ENCODE measurements around the gene UBE2L5. TPM values are rescaled to one million over a fixed set of nuclear protein-coding genes. Genes with fewer than 3 reads are reported as not detected.

UBE2L5 gene
- total and polyA plus RNA-seq, 2 experiments from 2014 or later, result not detected

DNA sequence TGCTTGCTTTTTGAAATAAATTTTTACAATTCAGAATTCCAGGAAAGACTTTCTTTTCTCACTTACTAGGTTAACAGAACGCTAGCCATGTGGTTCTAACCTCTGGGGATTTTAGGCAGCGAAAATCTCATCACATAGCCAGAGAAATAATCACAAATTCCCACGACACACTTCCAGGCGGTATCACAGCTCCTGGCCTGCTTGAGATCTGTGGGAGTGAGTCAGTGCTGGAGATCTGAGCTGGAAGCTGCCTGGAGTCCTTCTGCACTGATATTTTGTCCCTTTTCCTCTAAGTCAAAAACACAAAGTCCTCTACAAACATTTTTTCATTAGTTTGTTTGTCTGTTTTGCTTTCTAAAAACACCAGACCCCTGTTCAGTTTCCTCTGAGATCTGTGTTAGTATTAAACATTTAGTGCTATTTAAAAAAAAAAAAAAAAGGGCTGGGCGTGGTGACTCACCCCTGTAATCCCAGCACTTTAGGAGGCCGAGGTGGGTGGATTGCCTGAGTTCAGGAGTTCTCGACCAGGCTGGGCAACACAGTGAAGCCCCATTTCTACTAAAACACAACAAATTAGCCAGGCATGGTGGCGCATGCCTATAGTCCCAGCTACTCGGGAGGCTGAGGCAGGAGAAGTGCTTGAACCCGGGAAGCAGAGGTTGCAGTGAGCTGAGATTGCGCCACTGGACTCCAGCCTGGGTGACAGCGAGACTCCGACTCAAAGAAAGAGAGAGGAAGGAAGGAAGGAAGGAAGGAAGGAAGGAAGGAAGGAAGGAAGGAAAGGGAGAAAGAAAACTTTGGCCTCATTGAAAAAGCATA, 12.2 kb upstream of the UBE2L5 start:
- Histone ChIP-seq H3K36me3 (ENCODE audit: insufficient read depth) (no peaks in the 10 kb centered on the region), H3K79me2 (replicated peaks; ENCODE audit: insufficient read depth) (no peaks in the 10 kb centered on the region), H3K27me3 (ENCODE audit: insufficient read depth) (peaks cover 22% of the 10 kb centered on the region; the same call in 1 of the 2 replicates), H3K27ac (ENCODE audit: low read depth) (no peak overlapping the region), H2AFZ (no peak overlapping the region; the same call in 1 of the 2 replicates), H4K20me1 (replicated peaks; ENCODE audit: insufficient read depth) (no peaks in the 10 kb centered on the region), H3F3A (replicated peaks; ENCODE audit: low read depth) (peaks cover 6% of the 10 kb centered on the region; the same call in 1 of the 2 replicates), H3K4me1 (ENCODE audit: insufficient read depth) (peaks cover 12% of the 10 kb centered on the region), H3K4me3 (no peak overlapping the region), H3K4me2 (no peak overlapping the region), H3K9me2 (ENCODE audit: insufficient read depth) (no peaks in the 10 kb centered on the region)
- Mint-ChIP-seq H3K4me1 (peaks cover 8% of the 10 kb centered on the region), H3K9me3 (peaks cover 8% of the 10 kb centered on the region; the same call in 1 of the 3 replicates), H3K27ac (no peak overlapping the region), H3K4me3 (no peak overlapping the region), H3K27me3 (ENCODE audit: insufficient read depth, low read depth, poor library complexity) (peaks cover 28% of the 10 kb centered on the region), H3K36me3 (ENCODE audit: low read depth) (no peaks in the 10 kb centered on the region; the same call in 1 of the 3 replicates)
- TF ChIP-seq EZH2 (IDR thresholded peaks at IDR 0.05; ENCODE audit: low read depth, unreplicated experiment), result no peak
- no peak for TF ChIP-seq POLR2AphosphoS5 (IDR thresholded peaks at IDR 0.05; ENCODE audit: low read depth)
- TF ChIP-seq NANOG (IDR thresholded peaks at IDR 0.05; ENCODE audit: borderline replicate concordance), result no peak
- no peak for TF ChIP-seq EZH2phosphoT487 (IDR thresholded peaks at IDR 0.05; ENCODE audit: unreplicated experiment)
- TF ChIP-seq, protein P1, sequence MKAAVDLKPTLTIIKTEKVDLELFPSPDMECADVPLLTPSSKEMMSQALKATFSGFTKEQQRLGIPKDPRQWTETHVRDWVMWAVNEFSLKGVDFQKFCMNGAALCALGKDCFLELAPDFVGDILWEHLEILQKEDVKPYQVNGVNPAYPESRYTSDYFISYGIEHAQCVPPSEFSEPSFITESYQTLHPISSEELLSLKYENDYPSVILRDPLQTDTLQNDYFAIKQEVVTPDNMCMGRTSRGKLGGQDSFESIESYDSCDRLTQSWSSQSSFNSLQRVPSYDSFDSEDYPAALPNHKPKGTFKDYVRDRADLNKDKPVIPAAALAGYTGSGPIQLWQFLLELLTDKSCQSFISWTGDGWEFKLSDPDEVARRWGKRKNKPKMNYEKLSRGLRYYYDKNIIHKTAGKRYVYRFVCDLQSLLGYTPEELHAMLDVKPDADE (IDR thresholded peaks at IDR 0.05), result no peak
- TF ChIP-seq, protein P2, sequence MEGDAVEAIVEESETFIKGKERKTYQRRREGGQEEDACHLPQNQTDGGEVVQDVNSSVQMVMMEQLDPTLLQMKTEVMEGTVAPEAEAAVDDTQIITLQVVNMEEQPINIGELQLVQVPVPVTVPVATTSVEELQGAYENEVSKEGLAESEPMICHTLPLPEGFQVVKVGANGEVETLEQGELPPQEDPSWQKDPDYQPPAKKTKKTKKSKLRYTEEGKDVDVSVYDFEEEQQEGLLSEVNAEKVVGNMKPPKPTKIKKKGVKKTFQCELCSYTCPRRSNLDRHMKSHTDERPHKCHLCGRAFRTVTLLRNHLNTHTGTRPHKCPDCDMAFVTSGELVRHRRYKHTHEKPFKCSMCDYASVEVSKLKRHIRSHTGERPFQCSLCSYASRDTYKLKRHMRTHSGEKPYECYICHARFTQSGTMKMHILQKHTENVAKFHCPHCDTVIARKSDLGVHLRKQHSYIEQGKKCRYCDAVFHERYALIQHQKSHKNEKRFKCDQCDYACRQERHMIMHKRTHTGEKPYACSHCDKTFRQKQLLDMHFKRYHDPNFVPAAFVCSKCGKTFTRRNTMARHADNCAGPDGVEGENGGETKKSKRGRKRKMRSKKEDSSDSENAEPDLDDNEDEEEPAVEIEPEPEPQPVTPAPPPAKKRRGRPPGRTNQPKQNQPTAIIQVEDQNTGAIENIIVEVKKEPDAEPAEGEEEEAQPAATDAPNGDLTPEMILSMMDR (conservative IDR thresholded peaks at IDR 0.05; ENCODE audit: low read depth in 2 of 2), result no peak
- no peak for TF ChIP-seq ZNF114 (CRISPR knock-in tag; IDR thresholded peaks at IDR 0.05)
- TF ChIP-seq, protein P3, sequence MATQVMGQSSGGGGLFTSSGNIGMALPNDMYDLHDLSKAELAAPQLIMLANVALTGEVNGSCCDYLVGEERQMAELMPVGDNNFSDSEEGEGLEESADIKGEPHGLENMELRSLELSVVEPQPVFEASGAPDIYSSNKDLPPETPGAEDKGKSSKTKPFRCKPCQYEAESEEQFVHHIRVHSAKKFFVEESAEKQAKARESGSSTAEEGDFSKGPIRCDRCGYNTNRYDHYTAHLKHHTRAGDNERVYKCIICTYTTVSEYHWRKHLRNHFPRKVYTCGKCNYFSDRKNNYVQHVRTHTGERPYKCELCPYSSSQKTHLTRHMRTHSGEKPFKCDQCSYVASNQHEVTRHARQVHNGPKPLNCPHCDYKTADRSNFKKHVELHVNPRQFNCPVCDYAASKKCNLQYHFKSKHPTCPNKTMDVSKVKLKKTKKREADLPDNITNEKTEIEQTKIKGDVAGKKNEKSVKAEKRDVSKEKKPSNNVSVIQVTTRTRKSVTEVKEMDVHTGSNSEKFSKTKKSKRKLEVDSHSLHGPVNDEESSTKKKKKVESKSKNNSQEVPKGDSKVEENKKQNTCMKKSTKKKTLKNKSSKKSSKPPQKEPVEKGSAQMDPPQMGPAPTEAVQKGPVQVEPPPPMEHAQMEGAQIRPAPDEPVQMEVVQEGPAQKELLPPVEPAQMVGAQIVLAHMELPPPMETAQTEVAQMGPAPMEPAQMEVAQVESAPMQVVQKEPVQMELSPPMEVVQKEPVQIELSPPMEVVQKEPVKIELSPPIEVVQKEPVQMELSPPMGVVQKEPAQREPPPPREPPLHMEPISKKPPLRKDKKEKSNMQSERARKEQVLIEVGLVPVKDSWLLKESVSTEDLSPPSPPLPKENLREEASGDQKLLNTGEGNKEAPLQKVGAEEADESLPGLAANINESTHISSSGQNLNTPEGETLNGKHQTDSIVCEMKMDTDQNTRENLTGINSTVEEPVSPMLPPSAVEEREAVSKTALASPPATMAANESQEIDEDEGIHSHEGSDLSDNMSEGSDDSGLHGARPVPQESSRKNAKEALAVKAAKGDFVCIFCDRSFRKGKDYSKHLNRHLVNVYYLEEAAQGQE (IDR thresholded peaks at IDR 0.05; ENCODE audit: unreplicated experiment), result no peak
- TF ChIP-seq, protein P4, sequence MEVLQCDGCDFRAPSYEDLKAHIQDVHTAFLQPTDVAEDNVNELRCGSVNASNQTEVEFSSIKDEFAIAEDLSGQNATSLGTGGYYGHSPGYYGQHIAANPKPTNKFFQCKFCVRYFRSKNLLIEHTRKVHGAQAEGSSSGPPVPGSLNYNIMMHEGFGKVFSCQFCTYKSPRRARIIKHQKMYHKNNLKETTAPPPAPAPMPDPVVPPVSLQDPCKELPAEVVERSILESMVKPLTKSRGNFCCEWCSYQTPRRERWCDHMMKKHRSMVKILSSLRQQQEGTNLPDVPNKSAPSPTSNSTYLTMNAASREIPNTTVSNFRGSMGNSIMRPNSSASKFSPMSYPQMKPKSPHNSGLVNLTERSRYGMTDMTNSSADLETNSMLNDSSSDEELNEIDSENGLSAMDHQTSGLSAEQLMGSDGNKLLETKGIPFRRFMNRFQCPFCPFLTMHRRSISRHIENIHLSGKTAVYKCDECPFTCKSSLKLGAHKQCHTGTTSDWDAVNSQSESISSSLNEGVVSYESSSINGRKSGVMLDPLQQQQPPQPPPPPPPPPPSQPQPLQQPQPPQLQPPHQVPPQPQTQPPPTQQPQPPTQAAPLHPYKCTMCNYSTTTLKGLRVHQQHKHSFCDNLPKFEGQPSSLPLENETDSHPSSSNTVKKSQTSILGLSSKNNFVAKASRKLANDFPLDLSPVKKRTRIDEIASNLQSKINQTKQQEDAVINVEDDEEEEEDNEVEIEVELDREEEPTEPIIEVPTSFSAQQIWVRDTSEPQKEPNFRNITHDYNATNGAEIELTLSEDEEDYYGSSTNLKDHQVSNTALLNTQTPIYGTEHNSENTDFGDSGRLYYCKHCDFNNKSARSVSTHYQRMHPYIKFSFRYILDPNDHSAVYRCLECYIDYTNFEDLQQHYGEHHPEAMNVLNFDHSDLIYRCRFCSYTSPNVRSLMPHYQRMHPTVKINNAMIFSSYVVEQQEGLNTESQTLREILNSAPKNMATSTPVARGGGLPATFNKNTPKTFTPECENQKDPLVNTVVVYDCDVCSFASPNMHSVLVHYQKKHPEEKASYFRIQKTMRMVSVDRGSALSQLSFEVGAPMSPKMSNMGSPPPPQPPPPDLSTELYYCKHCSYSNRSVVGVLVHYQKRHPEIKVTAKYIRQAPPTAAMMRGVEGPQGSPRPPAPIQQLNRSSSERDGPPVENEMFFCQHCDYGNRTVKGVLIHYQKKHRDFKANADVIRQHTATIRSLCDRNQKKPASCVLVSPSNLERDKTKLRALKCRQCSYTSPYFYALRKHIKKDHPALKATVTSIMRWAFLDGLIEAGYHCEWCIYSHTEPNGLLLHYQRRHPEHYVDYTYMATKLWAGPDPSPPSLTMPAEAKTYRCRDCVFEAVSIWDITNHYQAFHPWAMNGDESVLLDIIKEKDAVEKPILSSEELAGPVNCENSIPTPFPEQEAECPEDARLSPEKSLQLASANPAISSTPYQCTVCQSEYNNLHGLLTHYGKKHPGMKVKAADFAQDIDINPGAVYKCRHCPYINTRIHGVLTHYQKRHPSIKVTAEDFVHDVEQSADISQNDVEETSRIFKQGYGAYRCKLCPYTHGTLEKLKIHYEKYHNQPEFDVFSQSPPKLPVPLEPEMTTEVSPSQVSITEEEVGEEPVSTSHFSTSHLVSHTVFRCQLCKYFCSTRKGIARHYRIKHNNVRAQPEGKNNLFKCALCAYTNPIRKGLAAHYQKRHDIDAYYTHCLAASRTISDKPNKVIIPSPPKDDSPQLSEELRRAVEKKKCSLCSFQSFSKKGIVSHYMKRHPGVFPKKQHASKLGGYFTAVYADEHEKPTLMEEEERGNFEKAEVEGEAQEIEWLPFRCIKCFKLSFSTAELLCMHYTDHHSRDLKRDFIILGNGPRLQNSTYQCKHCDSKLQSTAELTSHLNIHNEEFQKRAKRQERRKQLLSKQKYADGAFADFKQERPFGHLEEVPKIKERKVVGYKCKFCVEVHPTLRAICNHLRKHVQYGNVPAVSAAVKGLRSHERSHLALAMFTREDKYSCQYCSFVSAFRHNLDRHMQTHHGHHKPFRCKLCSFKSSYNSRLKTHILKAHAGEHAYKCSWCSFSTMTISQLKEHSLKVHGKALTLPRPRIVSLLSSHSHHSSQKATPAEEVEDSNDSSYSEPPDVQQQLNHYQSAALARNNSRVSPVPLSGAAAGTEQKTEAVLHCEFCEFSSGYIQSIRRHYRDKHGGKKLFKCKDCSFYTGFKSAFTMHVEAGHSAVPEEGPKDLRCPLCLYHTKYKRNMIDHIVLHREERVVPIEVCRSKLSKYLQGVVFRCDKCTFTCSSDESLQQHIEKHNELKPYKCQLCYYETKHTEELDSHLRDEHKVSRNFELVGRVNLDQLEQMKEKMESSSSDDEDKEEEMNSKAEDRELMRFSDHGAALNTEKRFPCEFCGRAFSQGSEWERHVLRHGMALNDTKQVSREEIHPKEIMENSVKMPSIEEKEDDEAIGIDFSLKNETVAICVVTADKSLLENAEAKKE (CRISPR knock-in tag; IDR thresholded peaks at IDR 0.05), result no peak
- TF ChIP-seq CREB1 (CRISPR knock-in tag; IDR thresholded peaks at IDR 0.05; ENCODE audit: low read depth), result no peak
- TF ChIP-seq ZNF331 (CRISPR knock-in tag; IDR thresholded peaks at IDR 0.05; ENCODE audit: low read depth), result no peak
- TF ChIP-seq STAT1 (IDR thresholded peaks at IDR 0.05; ENCODE audit: unreplicated experiment), result no peak
- TF ChIP-seq JUNB (IDR thresholded peaks at IDR 0.05; ENCODE audit: unreplicated experiment), result no peak
- DNase-seq (ENCODE audit: low spot score) (no peak), ATAC-seq (no peak)
